ENCODE data around the gene DYNC1I1. TPM values are rescaled to one million over a fixed set of nuclear protein-coding genes. Genes with fewer than 3 reads are reported as not detected.

Gene DYNC1I1
- total RNA-seq, 6 donors from 2014 or later, result 0.46 to 3.1 (median 1.7) TPM; not detected in 1

- H3K4me1 ChIP-seq, result no peaks in the 10 kb centered on the region
- DNase-seq (no peak), ATAC-seq (ENCODE audit: low FRiP score in 2 of 2) (no peak)
- no peak for TF ChIP-seq CTCF (IDR thresholded peaks at IDR 0.05)
- WGBS, 2 donors, result 84 to 85% methylated on average over 3 of the region's 3 CpGs
- H3K27me3 ChIP-seq, result no peaks in the 10 kb centered on the region
- H3K27ac ChIP-seq, result no peak overlapping the region
- no peak overlapping the region for H3K4me3 ChIP-seq
- no peaks in the 10 kb centered on the region for H3K9me3 ChIP-seq
- H3K36me3 ChIP-seq, result no peaks in the 10 kb centered on the region
These were observed 50.4 kb downstream of the DYNC1I1 start for GRCh38 chr7:95822717-95823116.

DNA sequence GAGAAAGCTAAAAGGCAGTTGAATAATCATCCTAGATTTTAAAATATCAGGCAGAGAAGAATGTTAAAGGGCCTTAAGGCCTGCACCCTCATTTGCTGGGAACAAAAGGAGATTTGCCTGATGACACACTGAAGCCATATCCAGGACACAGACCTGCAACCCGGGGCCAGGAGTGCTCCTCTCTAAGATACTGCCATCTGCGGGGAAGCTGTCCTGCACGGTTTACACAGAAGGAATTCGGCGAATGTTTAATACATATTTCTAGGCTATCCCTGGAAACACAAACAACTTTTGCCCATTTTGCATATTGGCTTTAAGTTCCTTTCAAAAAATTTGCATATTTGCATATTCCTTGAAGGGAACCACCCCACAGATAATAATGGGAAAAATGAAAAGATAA lies 52.3 kb downstream of the DYNC1I1 start:
- H3K9me3 ChIP-seq, result no peaks in the 10 kb centered on the region
- H3K36me3 ChIP-seq, result no peaks in the 10 kb centered on the region
- no peak overlapping the region for H3K27ac ChIP-seq
- no peak overlapping the region for H3K4me3 ChIP-seq
- DNase-seq (no peak), ATAC-seq (ENCODE audit: low FRiP score in 2 of 2) (no peak)
- WGBS, 2 donors, result 87 to 93% methylated on average over 5 of the region's 5 CpGs
- no peak for TF ChIP-seq CTCF (IDR thresholded peaks at IDR 0.05)
- no peak for TF ChIP-seq EP300 (IDR thresholded peaks at IDR 0.05)
- no peak for TF ChIP-seq POLR2AphosphoS5 (IDR thresholded peaks at IDR 0.05)
- no peak for TF ChIP-seq POLR2A (IDR thresholded peaks at IDR 0.05)
- no peaks in the 10 kb centered on the region for H3K4me1 ChIP-seq
- H3K27me3 ChIP-seq, result no peaks in the 10 kb centered on the region

DNA sequence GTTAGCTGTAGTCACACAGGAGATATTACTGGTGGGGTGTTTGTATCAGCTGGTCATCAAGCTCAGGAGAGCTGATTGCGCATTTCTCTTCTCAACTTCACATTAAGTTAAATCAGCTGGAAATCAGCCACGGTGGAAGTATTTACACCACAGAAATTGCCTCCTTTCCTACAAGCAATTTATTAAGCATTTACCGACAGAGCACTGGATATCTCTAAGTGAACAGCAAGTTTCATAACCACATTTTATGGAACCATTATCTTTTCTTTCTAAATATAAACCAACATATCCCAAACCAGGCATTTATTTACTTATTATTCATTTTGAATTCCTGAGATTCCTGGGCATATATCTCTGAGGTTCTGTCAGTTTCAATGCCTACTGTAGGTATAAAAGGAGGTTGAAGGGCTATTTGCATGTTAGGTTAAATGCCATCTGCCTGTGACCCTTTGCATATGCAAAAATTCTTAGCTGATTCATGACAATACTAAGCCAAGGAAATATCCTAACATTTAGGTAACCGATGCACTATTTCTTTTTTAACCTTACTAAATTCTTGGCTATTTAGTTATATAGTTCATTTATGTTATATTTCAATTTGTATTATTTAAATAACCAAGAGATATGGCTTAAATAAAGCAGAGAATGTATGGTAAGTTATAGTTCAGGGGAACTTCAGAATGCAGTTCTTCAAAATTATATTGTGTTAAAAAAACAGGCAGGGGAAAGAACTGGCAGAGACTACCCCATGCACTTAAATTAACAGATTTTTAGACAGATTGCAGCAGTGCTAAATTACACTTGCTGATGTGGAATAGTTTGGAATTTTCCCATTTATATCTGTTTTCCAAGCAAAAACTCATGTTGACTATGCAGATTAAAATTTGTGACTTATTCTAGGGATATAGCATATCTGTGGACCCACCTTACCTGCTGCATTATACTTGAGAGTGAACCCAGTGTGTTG lies 56.8 kb downstream of the DYNC1I1 start:
- ATAC-seq (ENCODE audit: low FRiP score in 2 of 2) (no peak), DNase-seq (no peak)
- 66% methylated on average over 4 of the region's 4 CpGs for whole genome bisulfite sequencing, 2 donors

GRCh38 chr7:95840953-95841950 lies 68.9 kb downstream of the DYNC1I1 start:
- Histone ChIP-seq H3K9me3 (peaks cover 0 to 4% (median 0%) of the 10 kb centered on the region in 4 donors), H3K4me3 (no peak overlapping the region), H3K27ac (no peak overlapping the region), H3K36me3 (no peaks in the 10 kb centered on the region), H3K27me3 (no peaks in the 10 kb centered on the region), H3K4me1 (no peaks in the 10 kb centered on the region)
- ATAC-seq (ENCODE audit: low FRiP score in 2 of 2) (no peak), DNase-seq (no peak)
- TF ChIP-seq CTCF (IDR thresholded peaks at IDR 0.05), result no peak
- TF ChIP-seq POLR2A (IDR thresholded peaks at IDR 0.05), result no peak
- TF ChIP-seq EP300 (IDR thresholded peaks at IDR 0.05), result no peak
- no peak for TF ChIP-seq POLR2AphosphoS5 (IDR thresholded peaks at IDR 0.05)
- 78 to 86% methylated on average over 4 of the region's 4 CpGs for WGBS, 2 donors

More for the DNA sequence above, 56.8 kb downstream of the DYNC1I1 start:
- Histone ChIP-seq H3K27me3 (no peaks in the 10 kb centered on the region), H3K4me3 (no peak overlapping the region), H3K36me3 (no peaks in the 10 kb centered on the region), H3K27ac (no peak overlapping the region), H3K9me3 (no peaks in the 10 kb centered on the region), H3K4me1 (no peaks in the 10 kb centered on the region)
- TF ChIP-seq POLR2A (IDR thresholded peaks at IDR 0.05) (no peak), CTCF (IDR thresholded peaks at IDR 0.05) (no peak), EP300 (IDR thresholded peaks at IDR 0.05) (no peak), POLR2AphosphoS5 (IDR thresholded peaks at IDR 0.05) (no peak)

Data from upper lobe of left lung (tissue), 6 donors.